HG02943 (cell line): ENCODE data around the gene PLIN4.

Experiments
- ATAC-seq: cut with Tn5 transposase; IDR thresholded peaks from one replicate; pipeline ENCODE4 v1.9.1; 2021; ENCODE audit warnings: mild to moderate bottlenecking, low read depth, moderate library complexity; ENCODE audit not compliant: unreplicated experiment

PLIN4 gene

DNA sequence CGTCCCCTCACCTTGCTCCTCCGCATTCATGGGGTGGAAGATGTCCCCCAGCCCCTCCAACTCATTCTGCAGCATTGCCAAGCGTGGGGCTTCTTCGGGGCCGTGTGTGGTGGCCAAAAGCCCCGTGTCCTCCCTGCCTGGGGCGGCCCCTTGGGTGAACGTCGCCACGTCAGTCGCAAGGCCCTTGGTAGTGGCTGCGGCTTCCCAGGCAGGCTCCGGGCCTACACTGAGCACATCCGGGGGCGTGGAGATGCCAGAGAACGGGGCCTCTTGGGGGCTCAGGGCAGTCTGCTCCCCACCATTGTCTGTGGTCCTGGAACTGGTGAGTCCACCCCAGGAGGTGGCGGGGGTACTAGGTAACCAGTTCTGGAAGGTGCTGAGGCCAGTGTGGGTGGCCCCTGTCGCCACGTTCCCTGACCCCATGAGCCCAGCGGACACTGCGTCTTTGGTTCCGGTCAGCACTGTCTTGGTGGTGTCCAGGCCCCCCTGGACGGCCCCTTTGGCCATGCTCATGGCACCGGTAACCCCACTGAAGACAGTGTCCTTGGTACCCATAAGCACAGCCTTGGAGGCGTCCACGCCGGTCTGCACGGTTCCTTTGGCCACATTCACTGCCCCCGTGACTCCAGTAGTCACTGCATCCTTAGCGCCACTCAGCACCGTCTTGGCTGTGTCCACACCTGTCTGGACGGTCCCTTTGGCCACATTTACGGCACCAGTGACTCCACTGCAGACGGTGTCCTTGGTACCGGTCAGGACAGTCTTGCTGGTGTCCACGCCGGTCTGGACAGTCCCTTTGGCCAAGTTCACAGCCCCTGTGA lies 7.6 kb downstream of the PLIN4 start:
- no peak for ATAC-seq

DNA sequence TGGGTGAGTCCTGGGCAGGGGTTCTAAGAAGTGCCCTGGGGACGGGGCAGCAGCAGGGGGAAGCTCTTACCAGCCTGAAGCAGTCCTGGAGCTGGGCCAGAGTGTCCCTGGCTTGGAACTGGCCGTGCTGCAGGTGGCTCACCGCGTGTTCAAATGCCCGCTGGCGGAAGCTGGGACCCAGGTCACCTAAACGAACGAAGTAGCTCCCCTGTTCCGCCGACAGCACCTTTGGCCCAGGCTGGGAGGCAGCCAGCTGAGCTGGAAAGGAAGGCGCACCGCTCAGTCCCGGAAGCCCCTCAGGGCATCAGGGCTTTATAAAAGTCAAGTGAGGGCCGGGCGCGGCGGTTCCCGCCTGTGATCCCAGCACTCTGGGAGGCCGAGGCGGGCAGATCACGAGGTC lies 9.6 kb downstream of the PLIN4 start:
- ATAC-seq, result no peak

DNA sequence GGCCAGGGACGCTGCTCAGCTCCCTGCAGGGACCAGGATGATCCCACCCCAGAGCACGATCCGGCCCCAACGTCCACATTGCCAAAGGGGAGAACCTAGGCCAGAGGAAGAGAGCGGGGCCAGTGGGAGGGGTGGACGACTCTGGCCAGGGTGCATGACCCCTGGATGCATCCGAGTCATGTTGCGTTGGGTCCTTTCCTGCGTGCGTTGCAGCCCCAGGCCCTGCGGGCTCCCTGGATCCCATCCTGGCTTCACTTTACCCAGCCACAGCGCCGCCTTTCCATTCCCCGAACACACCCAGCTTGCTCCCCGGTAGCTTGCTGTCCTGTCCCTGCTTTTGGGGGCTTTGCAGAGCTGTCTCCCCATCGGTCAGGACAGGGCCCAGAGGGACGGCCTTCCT lies 10.5 kb downstream of the PLIN4 start:
- ATAC-seq, result no peak

DNA sequence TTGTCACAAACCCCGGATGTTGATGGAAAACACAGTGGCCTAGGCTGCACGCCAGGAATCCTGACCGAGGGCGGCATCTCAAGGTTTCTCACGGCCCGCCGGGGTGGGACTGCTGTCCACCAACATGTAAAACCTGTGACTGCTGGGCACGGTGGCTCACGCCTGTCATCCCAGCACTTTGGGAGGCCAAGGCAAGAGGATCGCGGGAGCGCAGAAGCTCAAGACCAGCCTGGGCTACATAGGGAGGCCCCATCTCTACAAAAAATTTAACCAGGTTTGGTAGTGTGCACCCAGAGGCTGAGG lies 11.2 kb downstream of the PLIN4 start:
- ATAC-seq, result no peak

DNA sequence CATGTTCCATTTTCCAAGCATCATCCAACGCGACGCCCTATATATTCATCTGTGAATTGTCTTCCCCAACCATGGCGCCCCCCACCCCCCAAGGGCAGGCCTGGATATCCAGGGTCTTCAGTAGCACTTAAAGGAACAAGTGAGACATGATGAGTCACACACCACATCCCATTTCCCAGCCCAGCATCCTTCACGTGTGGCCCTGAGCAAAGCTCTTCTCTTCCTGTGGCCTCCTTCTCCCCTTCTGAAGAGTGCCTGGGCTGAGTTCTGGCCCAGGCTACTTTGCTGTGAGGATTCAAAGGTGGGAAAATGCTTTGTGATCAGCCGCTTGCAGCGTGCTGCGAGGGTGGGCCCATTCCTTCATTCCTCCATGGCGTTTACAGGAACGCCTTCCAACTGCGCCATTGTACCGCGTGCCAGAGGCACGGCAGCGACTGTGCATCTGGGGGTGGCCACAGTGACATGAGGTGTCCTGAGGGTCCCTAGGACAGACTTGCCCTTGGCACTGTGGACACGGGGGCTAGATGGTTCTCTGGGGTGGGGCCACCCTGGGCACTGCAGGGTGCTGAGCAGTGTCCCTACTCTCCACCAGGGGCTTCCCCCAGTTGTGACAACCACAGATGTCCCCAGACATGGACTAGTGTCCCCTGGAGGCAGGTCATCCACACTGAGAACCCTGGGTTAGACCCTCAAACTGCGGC lies 11.7 kb downstream of the PLIN4 start:
- no peak for ATAC-seq

DNA sequence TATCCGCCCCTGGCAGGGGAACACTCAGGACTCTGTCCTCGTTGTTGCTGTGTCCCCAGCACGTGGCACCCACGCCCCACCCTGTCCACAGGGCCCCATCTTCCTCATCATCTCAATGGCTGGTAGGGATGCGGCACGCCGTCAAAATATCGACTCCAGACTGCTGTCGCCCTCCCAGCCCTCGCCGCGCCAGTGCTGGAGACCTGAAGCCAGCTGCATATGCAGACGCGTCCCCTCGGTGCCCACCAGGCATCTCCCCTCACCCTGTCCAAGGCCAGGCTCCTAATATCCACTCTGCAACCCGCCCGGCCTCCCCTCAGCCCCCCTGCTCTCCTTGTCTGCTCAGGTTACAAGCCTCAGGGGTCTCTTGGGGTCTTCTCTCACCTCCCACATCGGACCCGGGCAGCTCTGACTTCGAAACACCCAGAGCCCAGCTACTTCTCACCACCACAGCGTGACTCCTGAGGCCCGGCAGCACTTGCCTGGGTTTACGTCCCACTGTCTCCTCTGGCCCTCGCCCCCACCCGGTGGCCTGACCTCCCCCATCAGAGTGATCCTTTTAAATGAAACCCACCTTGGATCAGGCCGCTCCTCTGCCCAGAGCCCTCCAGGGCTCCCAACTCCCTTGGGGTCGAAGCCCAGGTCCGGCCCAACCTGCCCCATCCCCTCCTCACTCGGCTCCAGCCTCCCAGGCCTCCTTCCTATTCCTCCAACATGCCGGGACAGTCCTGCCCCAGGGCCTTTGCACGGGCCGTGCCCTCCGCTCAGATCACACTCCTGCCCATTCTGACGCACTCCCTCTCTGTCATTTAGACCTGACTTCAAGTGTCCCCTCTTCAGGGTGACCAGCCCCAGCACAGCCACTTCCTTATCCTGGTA lies 12.5 kb downstream of the PLIN4 start:
- ATAC-seq, result no peak

DNA sequence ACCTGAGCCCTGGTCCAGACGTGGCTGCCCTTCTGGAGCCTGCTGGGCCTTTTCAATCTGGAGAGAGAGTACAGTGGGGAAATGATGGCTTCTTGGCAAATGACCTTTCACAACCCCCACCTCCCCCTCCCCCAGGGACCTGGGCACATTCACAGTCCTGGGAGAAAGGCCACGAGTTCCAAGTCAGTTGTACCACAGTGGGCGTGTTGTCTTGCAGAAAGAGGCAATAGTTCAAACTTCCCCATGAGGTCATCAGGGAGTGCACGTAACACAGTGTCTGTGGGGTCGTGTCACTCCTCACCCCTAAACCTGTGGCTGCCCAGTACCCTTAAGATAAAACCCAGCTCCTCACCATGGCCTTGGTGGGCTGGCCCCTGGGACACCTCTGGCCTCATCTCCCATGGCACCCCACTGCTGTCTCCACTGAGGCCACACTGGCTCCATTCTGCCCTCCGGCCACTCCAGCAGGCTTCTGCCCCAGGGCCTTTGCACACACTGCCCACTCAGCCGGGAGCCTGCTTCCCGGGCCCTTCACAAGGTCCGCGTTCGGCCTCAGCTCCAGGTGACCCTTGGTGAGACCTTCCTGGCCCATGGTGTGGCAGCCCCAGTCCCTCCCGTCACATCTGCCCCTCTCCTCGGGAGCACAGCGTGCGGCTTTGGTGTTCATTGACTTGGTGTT lies 13.3 kb downstream of the PLIN4 start:
- ATAC-seq, result no peak

DNA sequence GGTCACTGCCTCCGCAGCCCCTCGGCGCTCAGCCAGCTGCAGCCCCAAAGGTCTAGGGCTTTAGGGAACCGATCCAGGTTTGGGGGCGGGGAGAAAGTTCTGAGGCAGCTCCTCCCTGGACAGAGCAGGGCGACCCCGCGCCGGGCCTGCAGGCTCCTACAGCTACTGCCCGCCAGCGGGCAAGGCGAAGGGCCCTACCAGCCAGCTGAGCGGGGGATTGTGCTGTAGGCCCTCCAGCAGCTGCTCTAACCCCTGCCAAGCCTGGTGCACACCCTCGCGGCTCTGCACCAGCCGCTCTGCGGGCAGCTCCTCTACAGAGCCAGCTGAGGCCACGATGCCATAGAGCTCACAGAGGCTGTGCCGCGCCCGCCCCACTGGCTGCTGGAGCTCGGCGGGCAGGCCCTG lies 14.0 kb downstream of the PLIN4 start:
- ATAC-seq, result no peak

DNA sequence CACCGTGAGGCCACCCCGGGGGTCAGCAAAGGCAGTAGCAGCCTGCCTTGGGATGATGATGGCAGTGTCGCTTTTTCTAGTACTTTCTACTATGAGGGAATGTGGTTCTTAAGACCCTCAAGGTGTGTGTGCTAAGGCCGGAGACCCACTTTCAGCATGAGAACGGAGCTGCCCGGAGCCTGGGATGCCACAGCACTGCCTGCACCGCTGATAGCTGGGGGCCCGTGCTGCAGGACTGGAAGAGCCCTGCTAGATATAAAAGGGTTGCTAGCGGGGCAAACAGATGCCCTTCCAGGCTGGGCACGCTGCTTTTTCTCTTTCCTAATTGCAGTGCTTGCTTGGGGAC lies 14.5 kb downstream of the PLIN4 start:
- no peak for ATAC-seq

DNA sequence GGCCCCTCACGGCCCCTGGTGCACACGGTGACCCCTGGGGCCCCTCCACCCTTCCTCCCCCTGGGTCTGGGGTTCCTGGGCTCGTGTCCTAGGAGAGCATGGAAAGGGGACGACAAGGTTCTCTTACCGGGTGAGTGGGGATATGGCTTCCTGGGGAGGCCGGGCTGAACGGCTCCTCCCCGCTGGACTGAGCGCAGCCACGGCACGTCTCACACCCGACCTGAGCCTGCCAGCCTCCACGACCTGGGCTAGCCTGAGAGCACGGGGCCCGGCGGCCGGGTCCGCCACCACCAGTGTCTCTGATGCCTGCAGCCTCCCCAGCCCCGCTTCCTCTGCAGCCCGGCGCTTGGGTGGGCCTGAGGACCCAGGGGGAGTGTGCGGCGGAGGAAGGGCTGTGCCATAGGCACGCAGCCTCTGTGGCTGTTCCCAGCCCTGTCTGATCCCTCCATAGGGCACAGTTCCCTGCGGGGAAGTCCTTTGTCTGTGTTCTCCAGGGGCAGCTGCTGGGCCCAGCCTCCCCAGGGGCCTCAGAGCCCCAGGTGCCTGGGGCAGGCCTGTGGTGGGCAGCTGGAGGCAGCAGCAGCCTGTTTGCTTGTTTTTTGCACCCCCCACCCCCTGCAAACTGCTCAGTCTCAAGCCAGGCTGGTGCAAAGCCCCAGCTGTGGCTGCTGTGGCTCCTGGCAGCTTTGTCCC lies 15.0 kb downstream of the PLIN4 start:
- ATAC-seq, result no peak

DNA sequence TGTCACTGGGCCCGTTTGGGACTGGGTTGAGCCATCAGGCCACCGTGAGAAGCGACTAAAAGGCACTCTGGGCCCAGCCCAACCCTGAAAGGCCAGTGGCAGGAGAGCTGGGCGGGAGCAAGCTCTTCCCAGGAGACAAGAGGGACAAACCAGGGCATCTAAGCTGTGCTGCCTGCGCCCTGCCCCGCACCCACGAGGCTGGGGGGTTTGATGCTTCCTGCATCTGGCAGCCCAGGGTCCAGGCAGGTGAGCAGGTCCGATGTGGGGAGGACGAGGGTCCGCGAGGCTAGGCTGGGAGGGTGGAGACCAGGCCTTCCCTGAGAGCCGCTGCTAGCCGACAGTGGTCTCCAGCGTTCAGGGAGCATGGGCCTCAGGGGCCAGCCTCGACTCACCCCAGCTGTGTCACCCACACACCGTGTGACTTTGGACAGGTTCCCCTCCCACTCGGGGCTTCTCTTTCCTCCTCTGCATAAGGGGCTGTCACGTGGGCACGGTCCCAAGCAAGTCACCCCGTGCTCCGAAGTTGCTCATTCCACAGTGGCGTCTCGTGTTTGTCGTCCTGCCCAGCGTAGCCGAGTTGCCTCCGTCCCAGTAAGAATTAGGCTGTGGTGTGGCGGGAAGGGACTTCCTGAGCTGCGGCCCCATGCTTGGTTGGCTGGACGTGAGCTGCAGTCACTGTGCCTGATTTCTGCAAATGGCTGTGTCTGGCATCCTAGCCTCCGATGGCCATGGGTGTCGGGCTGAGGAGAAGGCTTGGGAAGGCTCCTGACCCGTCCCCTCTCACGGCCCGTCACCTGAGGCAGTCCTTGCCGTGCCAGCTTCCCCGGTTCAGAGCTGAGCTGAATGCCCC lies 15.8 kb downstream of the PLIN4 start:
- ATAC-seq, result no peak

DNA sequence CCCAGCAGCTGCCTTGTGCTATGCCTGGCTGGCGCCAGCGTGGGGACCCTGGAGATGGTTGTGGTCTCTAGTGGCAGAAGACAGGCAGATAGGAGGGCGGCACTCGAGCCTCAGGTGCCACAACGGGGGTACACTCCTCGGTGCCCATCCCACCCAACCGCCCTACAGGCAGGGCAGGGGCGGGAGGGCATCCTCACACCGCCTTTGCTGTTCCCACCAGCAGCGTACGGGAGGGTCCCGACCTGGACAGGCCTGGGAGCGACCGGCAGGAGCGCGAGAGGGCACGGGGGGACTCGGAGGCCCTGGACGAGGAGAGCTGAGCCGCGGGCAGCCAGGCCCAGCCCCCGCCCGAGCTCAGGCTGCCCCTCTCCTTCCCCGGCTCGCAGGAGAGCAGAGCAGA lies 16.6 kb downstream of the PLIN4 start:
- no peak for ATAC-seq

DNA sequence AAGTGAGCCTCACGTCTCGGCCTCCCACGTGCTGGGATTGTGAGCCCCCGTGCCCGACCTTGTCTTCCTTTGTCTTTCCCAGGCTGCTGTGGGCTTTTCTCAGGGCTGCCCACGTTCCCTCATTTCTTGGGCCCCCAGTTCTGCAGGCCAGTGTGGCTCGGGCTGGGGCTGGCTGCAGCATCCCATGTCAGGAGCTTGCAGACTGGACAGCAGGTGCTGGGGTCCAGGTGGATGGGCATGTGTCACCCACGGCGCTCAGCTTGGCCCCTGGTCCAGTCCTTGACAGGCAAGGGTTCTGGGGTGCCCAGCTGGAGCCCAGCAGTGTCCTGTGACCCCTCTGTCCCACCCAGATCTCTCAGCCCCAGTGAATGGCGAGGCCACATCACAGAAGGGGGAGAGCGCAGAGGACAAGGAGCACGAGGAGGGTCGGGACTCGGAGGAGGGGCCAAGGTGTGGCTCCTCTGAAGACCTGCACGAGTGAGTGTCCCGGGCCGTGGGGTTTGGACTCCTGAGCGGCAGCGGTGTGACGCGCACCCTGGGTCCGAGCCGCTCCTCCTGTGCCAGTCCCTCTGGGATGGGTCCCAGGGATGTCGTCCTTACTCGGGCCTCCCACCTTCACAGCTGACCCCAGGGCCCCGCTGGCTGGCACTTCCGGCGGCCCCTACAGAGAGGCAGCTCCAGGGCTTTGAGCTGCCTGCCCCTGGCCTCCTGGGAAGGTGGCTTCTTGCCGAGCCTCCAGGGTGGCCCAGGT lies 17.3 kb downstream of the PLIN4 start:
- ATAC-seq, result no peak

DNA sequence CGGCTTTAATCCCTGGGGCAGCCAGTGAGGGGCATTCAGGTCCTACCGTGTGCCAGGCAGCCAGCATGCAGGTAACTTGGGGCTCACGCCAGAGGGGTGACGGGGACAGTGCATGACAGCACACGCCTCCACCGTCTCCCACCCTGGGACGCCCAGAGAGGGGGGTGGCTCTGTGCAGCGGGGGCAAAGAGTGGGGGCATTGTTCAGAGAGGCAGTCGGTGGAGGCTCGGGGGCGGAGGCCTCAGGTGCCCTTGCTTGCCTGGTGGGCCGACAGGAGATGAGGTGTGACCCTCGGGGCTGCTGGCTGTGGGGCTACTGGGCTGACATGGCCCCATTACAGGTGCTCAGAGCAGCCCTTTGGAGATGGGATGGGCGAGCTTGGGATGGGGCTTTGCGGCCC lies 18.4 kb downstream of the PLIN4 start:
- ATAC-seq, result no peak

DNA sequence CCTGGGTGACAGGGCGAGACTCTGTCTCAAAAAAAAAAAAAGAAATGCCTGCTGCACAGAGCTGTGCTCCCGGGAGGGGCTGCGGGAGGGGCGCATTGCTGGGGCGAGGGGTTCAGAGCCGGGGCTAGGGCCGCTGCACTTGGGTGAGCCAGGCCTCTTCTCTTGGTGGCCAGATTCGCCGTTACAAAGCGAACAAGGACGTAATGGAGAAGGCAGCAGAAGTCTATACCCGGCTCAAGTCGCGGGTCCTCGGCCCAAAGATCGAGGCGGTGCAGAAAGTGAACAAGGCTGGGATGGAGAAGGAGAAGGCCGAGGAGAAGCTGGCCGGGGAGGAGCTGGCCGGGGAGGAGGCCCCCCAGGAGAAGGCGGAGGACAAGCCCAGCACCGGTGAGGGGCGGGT lies 19.0 kb downstream of the PLIN4 start:
- no peak for ATAC-seq

DNA sequence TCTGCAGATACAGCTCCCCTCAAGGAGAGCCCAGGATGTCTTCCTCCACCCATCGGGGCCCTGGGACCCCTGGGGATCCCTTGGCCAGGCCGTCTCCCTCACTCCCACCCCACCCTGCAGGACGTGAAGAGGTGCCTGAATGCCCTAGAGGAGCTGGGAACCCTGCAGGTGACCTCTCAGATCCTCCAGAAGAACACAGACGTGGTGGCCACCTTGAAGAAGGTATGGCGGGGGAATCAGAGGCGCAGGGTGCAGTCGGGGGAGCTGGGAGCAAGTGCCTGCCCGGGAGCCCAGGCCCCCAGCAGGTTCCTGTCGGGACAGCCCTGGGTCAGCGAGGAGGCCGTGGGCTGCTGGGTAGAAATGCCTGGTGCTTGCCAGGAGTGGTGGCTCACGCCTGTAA lies 19.6 kb downstream of the PLIN4 start:
- ATAC-seq, result no peak

DNA sequence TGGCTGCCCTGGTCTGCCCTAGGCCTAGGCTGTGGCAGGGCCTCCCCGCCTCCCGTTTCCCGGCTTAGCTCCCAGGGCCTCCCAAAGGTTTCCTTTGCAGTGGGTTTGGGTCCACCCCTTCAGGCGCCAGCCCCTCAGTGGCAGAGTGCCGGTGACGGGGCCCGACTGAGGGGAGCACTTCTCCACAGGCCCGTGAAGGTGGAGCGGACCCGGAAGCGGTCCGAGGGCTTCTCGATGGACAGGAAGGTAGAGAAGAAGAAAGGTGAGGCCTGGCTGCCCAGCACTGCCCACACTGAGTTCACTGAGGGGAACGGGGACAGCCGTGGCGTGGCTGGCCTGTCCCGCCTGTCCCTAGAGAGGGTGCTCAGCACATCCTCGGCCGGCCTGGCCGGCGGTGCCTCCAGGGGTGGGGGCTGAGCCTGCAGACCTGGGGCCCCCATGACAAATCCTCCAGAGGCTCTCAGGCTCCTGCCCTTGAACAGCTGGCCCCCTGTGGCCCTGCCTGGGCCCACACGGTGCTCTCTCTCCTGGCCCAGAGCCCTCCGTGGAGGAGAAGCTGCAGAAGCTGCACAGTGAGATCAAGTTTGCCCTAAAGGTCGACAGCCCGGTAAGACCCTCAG lies 20.4 kb downstream of the PLIN4 start:
- no peak for ATAC-seq

DNA sequence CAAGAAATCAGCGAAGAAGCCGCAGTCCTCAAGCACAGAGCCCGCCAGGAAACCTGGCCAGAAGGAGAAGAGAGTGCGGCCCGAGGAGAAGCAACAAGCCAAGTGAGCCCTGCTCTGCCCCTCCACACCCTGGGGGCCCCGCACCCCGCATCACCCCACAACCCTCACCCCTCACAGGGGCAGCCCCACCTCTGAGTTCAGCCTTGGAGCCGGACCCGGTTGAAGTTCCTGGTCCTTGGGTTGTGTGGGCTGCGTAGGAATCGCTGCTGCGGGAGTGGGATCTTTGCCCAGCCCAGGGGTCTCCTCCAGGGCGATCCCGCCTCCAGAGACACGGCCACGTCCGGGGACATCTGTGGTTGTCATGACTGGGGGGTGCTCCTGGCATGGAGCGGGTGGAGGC lies 22.0 kb downstream of the PLIN4 start:
- ATAC-seq, result no peak
